ENCODE results near the gene PRSS22.

- TF ChIP-seq, protein P1, sequence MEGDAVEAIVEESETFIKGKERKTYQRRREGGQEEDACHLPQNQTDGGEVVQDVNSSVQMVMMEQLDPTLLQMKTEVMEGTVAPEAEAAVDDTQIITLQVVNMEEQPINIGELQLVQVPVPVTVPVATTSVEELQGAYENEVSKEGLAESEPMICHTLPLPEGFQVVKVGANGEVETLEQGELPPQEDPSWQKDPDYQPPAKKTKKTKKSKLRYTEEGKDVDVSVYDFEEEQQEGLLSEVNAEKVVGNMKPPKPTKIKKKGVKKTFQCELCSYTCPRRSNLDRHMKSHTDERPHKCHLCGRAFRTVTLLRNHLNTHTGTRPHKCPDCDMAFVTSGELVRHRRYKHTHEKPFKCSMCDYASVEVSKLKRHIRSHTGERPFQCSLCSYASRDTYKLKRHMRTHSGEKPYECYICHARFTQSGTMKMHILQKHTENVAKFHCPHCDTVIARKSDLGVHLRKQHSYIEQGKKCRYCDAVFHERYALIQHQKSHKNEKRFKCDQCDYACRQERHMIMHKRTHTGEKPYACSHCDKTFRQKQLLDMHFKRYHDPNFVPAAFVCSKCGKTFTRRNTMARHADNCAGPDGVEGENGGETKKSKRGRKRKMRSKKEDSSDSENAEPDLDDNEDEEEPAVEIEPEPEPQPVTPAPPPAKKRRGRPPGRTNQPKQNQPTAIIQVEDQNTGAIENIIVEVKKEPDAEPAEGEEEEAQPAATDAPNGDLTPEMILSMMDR (IDR thresholded peaks at IDR 0.05), result no peak
- no peak for TF ChIP-seq POLR2A (IDR thresholded peaks at IDR 0.05)
These were observed 29.0 kb downstream of the PRSS22 start for GRCh38 chr16:2828876-2829430.

All from testis (tissue), 2 donors.